SKM-1 (cell line): ENCODE results near the gene C2orf42.
"Not testable (repeated sequence)": the region's sequence is repeated elsewhere in the genome, so short reads cannot be mapped to it uniquely, and the experiment has no call there.

Experiments used
- DNase-seq: peaks from one replicate; lab custom pipeline; 2025; ENCODE audit not compliant: unreplicated experiment; lab: John Stamatoyannopoulos, UW

Gene C2orf42

DNA sequence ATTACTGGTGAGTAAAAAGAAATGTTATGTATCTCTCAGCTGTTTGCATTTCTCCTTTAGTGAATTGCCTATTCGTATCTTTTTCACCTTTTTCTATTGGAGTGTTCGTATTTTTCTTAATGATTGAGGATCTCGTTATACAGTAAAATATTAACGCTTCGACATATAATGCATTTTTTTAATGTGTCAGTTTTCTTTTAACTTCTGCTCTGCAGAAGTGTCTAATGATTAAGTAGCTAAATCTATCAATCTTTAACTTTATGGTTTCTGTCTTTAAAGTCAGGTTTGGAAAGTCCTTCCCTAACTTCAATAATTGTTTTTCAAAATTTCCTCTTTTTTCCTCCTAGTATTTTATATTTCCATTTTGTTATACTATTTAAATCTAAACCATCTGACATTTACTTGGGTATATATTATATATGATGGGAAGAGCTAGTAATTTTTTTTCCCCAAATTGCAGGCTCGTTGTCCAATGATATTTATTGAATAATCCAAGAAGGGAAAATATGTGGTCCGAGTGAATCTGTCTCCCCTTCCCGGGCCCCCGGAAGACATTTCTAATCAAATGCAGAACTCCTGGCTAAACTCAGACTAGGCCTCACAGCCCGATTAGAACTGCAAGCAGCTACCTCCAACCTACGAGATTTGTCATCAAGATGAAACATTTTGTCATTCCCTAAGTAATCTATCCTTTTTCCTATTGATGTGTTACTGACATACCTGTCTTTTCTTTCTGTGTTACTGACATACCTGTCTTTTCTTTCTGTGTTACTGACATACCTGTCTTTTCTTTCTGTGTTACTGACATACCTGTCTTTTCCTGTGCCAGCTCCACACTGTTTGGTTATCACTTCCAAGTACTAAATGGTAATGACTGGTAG, 86.3 kb downstream of the C2orf42 start:
- DNase-seq = no peak

DNA sequence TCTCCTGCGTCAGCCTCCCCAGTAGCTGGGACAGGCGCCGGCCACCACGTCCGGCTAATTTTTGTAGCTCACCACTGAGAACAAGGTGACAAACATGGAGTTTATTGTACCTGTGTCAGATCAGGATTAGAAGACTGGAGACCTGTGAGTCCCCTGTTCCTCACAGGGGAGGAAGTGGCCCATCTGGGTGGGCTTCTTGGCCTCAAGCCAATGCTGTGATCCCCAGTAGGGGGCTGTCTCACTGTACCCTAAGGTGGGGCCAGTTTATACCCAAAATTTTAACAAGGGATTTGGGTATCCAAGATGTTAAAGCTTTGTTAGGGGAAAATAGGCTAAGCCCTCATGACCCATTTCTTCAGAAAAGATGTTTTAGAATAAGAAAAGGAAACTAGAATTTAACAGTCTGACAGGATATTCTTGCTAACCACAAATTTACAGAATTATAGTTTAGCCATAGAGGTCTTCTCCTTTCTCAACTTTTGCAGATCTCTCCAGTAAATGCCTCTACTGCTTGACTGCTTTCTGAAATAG, 87.2 kb downstream of the C2orf42 start:
- no peak for DNase-seq

DNA sequence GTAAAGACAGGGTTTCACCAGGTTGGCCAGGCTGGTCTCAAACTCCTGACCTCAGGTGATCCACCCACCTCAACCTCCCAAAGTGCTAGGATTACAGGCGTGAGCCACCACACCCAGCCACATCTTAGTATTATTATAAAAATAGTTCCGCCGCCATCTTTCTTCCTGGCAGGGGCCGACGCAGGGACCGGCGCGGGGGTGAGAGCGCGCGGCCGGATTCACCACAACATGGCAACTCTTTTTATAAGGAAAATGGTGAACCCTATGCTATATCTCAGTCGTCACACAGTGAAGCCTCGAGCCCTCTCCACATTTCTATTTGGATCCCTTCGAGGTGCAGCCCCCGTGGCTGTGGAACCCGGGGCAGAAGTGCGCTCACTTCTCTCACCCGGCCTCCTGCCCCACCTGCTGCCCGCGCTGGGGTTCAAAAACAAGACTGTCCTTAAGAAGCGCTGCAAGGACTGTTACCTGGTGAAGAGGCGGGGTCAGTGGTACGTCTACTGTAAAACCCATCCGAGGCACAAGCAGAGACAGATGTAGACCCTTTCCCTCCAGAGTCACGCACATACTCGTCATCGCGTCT, 88.4 kb downstream of the C2orf42 start:
- not testable (repeated sequence) for DNase-seq

DNA sequence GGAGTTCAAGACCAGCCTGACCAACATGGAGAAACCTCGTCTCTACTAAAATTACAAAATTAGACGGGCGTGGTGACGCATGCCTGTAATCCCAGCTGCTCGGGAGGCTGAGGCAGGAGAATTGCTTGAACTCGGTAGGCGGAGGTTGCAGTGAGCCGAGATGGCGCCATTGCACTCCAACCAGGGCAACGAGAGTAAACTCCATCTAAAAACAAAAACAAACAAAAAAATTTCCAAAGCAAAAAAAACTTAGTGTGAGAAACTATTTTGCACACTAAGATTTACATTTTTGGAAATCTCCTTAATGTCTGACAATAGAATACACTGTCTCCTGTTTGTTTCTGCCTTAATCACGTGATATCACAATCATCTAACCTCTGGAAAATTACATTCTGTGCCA, 89.1 kb downstream of the C2orf42 start:
- DNase-seq = not testable (repeated sequence)

DNA sequence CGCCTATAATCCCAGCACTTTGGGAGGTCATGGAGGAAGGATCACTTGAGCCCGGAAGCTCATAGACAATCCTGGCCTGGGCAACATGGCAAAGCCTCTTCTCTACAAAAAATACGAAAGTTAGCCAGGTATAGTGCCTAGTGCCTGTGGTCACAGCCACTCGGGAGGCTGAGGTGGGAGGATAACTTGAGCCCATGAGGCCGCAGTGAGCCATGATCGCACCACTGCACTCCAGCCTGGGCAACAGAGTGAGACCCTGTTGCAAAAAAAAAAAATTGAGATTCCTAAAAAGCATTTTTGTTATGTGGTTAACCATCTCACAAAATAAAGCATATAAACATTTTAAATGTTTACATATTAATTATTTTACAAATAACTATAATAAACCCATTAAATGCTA, 89.6 kb downstream of the C2orf42 start:
- DNase-seq = no peak
